ENCODE data around the gene HSPA12B.

HSPA12B gene

DNA sequence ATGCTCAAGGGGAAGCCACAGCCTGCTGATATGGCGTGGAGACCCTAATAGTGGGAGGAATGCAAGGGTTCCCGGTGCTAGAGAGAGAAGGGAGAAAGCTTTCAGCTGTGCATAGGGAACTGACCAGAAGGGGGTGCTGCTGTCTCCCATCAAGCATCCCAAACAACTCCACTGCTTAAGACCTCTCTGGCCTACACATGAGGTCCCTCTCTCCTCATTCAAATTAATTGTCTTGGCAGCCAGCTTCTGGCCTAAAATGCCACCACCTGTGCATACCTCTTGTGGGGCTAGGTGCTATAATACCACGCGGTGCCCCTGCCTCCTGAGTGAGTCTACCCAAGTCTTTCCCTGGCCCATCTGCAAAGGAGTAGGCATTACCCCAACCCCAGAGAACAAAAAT is 20.6 kb downstream of the HSPA12B start:
- ATAC-seq: peak; percentile 69
- TF ChIP-seq ZNF565 (CRISPR knock-in tag; conservative IDR thresholded peaks at IDR 0.05; ENCODE audit: low read depth) (no peak), ZNF70 (CRISPR knock-in tag; IDR thresholded peaks at IDR 0.05) (no peak), CSRNP3 (CRISPR knock-in tag; IDR thresholded peaks at IDR 0.05) (no peak), ARNTL (CRISPR knock-in tag; IDR thresholded peaks at IDR 0.05; ENCODE audit: borderline replicate concordance, low read depth) (no peak), PPARA (CRISPR knock-in tag; IDR thresholded peaks at IDR 0.05; ENCODE audit: borderline replicate concordance) (no peak), TOX (CRISPR knock-in tag; IDR thresholded peaks at IDR 0.05; ENCODE audit: borderline replicate concordance) (no peak), ZNF8 (CRISPR knock-in tag; IDR thresholded peaks at IDR 0.05) (no peak), TCF4 (CRISPR knock-in tag; IDR thresholded peaks at IDR 0.05; ENCODE audit: borderline replicate concordance) (no peak), OSR1 (CRISPR knock-in tag; IDR thresholded peaks at IDR 0.05) (no peak), GLIS3 (CRISPR knock-in tag; IDR thresholded peaks at IDR 0.05) (no peak), CREB5 (CRISPR knock-in tag; IDR thresholded peaks at IDR 0.05; ENCODE audit: low read depth) (no peak), RARB (CRISPR knock-in tag; IDR thresholded peaks at IDR 0.05) (no peak), ZC3H10 (CRISPR knock-in tag; IDR thresholded peaks at IDR 0.05) (no peak), ESRRG (CRISPR knock-in tag; IDR thresholded peaks at IDR 0.05) (no peak), ZFP3 (CRISPR knock-in tag; IDR thresholded peaks at IDR 0.05) (no peak)
- TF ChIP-seq, protein P1, sequence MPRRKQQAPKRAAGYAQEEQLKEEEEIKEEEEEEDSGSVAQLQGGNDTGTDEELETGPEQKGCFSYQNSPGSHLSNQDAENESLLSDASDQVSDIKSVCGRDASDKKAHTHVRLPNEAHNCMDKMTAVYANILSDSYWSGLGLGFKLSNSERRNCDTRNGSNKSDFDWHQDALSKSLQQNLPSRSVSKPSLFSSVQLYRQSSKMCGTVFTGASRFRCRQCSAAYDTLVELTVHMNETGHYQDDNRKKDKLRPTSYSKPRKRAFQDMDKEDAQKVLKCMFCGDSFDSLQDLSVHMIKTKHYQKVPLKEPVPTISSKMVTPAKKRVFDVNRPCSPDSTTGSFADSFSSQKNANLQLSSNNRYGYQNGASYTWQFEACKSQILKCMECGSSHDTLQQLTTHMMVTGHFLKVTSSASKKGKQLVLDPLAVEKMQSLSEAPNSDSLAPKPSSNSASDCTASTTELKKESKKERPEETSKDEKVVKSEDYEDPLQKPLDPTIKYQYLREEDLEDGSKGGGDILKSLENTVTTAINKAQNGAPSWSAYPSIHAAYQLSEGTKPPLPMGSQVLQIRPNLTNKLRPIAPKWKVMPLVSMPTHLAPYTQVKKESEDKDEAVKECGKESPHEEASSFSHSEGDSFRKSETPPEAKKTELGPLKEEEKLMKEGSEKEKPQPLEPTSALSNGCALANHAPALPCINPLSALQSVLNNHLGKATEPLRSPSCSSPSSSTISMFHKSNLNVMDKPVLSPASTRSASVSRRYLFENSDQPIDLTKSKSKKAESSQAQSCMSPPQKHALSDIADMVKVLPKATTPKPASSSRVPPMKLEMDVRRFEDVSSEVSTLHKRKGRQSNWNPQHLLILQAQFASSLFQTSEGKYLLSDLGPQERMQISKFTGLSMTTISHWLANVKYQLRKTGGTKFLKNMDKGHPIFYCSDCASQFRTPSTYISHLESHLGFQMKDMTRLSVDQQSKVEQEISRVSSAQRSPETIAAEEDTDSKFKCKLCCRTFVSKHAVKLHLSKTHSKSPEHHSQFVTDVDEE (CRISPR knock-in tag; IDR thresholded peaks at IDR 0.05): no peak
- TF ChIP-seq, protein P2, sequence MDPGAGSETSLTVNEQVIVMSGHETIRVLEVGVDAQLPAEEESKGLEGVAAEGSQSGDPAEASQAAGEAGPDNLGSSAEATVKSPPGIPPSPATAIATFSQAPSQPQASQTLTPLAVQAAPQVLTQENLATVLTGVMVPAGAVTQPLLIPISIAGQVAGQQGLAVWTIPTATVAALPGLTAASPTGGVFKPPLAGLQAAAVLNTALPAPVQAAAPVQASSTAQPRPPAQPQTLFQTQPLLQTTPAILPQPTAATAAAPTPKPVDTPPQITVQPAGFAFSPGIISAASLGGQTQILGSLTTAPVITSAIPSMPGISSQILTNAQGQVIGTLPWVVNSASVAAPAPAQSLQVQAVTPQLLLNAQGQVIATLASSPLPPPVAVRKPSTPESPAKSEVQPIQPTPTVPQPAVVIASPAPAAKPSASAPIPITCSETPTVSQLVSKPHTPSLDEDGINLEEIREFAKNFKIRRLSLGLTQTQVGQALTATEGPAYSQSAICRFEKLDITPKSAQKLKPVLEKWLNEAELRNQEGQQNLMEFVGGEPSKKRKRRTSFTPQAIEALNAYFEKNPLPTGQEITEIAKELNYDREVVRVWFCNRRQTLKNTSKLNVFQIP (CRISPR knock-in tag; IDR thresholded peaks at IDR 0.05; ENCODE audit: borderline replicate concordance, low read depth): no peak

DNA sequence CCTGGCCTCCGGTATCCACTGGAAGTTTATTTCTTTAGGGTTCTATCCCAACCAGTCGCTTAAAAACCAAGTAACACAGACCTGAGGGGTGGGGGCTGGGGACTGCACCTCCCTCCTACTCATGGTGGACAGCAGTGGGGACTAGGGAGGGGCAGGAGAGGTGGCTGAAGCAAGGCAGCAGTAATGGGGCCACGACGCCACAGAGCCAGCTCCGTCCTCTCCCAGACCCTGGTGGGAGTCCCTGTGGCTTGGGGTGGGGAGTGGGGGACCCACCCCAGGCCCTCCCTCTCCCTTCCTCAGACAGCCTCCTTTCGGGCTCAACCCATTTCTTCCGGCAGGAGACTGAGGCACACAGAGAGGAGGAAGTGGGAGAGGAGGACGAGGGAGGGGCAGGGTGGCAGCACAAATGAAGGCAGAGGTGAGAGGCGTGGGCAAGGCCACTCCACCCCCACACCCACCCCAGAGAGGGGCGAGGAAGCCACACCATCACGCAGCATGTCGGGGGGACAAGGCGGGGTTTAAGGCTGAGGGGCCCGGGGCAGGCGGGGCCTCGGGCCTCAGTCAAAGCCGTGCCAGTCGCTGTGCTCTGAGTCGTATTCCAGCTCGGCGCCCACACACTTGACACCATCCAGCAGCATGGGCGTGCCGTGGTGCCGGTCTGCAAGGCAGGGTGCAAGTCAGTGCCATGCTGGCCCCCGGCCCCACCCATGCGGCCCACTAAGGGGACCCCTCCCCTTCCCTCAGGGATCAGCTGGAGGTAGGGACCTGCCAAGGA is 21.2 kb downstream of the HSPA12B start:
- no peak for ATAC-seq
- TF ChIP-seq CSRNP3 (CRISPR knock-in tag; IDR thresholded peaks at IDR 0.05) (no peak), PPARA (CRISPR knock-in tag; IDR thresholded peaks at IDR 0.05; ENCODE audit: borderline replicate concordance) (no peak), ARNTL (CRISPR knock-in tag; IDR thresholded peaks at IDR 0.05; ENCODE audit: borderline replicate concordance, low read depth) (no peak), TCF4 (CRISPR knock-in tag; IDR thresholded peaks at IDR 0.05; ENCODE audit: borderline replicate concordance) (no peak), BACH2 (CRISPR knock-in tag; IDR thresholded peaks at IDR 0.05; ENCODE audit: borderline replicate concordance) (no peak), TOX (CRISPR knock-in tag; IDR thresholded peaks at IDR 0.05; ENCODE audit: borderline replicate concordance) (no peak)
- TF ChIP-seq, protein P2 (CRISPR knock-in tag; IDR thresholded peaks at IDR 0.05; ENCODE audit: borderline replicate concordance, low read depth): no peak

Measured in SK-N-SH treated with all-trans-retinoic acid at 6 μM for 48 hours (cell line).